HG02763 (cell line): ENCODE data around the gene DACT3.

Experiments used
- ATAC-seq: cut with Tn5 transposase; IDR thresholded peaks from one replicate; pipeline ENCODE4 v1.9.1; 2021; ENCODE audit warnings: mild to moderate bottlenecking, moderate library complexity; ENCODE audit not compliant: unreplicated experiment

Gene DACT3

GRCh38 chr19:46600384-46601317, 60.3 kb downstream of the DACT3 start:
- peak; percentile 76 for ATAC-seq

DNA sequence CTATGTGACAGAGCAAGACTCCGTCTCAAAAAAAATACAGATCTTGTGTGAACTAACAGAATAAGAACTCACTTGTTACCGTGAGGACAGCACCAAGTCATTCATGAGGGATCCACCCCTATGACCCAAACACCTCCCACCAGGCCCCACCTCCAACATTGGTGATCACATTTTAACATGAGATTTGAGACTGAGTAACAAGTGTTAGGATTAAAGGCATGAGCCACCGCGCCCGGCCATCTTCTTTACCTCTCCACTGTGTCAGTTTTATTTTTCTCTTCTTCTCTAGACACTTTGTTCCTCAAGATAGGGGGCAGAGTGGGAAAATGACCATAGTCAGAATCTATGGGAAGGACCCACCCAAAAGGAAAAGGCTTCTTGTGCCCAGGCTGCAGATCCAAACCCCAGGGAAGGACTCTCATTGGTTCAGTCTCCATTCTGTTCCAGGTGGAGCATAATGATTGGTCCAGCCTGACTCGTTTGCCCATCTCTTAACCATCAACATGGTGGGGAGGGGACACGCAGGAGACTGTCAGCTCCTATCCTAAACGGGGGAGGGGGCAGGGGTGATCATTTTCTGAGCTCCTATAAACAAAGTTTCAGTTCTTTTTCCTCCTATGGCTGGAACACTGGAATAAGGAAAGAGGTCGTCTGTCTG, 61.1 kb downstream of the DACT3 start:
- ATAC-seq: no peak

DNA sequence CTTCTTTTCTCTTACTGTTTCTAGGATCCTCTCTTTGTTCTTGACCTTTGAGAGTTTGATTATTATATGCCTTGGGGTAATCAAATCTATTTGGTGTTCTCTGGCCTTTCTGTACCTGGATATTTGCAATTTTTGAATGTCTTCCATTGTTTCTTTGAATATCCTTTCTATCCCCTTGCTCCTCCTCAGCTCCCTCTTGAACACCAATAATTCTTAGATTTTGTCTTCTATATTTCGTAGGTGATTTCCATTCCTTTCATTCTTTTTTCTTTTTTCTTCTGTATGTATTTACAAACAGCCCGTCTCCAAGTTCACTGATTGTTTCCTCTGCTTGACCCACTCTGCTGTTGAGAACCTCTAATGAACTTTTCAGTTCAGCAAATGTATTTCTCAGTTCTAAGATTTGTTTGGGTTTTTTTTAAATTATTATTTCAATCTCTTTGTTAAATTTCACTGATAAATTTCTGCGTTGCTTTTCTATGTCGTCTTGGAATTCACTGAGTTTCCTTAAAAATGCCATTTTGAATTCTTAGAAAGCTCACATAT, 62.5 kb downstream of the DACT3 start:
- no peak for ATAC-seq
